Epithelial cell of proximal tubule (primary cell): ENCODE measurements around the gene COL4A5. TPM values are rescaled to one million over a fixed set of nuclear protein-coding genes. Genes with fewer than 3 reads are reported as not detected.
"Not testable (repeated sequence)": the region's sequence is repeated elsewhere in the genome, so short reads cannot be mapped to it uniquely, and the experiment has no call there.

Source experiments
- DNase-seq: peaks from one replicate; pipeline ENCODE4 v3.0.0-alpha.2; 2011; ENCODE audit warnings: low read depth
- H3K4me3 ChIP-seq: 2 replicates; pipeline ENCODE4 v1.5.1; 2011; ENCODE audit warnings: low read depth, mild to moderate bottlenecking, low read length
- CTCF ChIP-seq: conservative IDR thresholded peaks from 2 replicates; pipeline ENCODE4 v1.5.1; 2012; ENCODE audit warnings: low read depth, mild to moderate bottlenecking, low read length
- total RNA-seq: library from RNA; depleted of rRNA; stranded (reverse); fragments of >200 nt; gene quantifications from 2 replicates; pipeline ENCODE4 v1.2.3, GENCODE V29; 2015

Gene COL4A5
- total RNA-seq, 1 donor from 2014 or later: 33.2 TPM

- H3K4me3 ChIP-seq: no peak overlapping the region
- DNase-seq: no peak
- TF ChIP-seq CTCF: no peak
These were observed 14.2 kb downstream of the COL4A5 start for GRCh38 chrX:108453841-108454240.

GRCh38 chrX:108456971-108457477 is 17.4 kb downstream of the COL4A5 start:
- no peak for DNase-seq
- no peak overlapping the region for H3K4me3 ChIP-seq
- no peak for TF ChIP-seq CTCF

- no peak overlapping the region for H3K4me3 ChIP-seq
- TF ChIP-seq CTCF: no peak
- no peak for DNase-seq
These were observed 25.0 kb downstream of the COL4A5 start for GRCh38 chrX:108464604-108465003.

GRCh38 chrX:108468486-108468885 is 28.8 kb downstream of the COL4A5 start:
- no peak for DNase-seq
- H3K4me3 ChIP-seq: no peak overlapping the region
- TF ChIP-seq CTCF: no peak

- no peak overlapping the region for H3K4me3 ChIP-seq
- TF ChIP-seq CTCF: no peak
- no peak for DNase-seq
These were observed 34.3 kb downstream of the COL4A5 start for GRCh38 chrX:108473979-108474378.

GRCh38 chrX:108481528-108481927 is 41.9 kb downstream of the COL4A5 start:
- H3K4me3 ChIP-seq, DNase-seq: not testable (repeated sequence)

- no peak for DNase-seq
- no peak overlapping the region for H3K4me3 ChIP-seq
- no peak for TF ChIP-seq CTCF
These were observed 44.6 kb downstream of the COL4A5 start for GRCh38 chrX:108484251-108484650.

GRCh38 chrX:108485960-108486359 is 46.3 kb downstream of the COL4A5 start:
- no peak overlapping the region for H3K4me3 ChIP-seq
- TF ChIP-seq CTCF: no peak
- DNase-seq: no peak
